AG04449 (cell line): ENCODE measurements around the gene FBXO7.

Experiments used
- CTCF ChIA-PET: fragments of 350-600 bp; formaldehyde crosslinking; extraction: SDS; loops from one replicate; lab custom pipeline; 2021; ENCODE audit warnings: antibody characterized with exemption; lab: Yijun Ruan, JAX
- POLR2A ChIA-PET: fragments of 400-600, 350-600 bp; formaldehyde crosslinking; extraction: SDS; loops from one replicate; lab custom pipeline; 2020; ENCODE audit warnings: antibody characterized with exemption, inconsistent platforms; lab: Yijun Ruan, JAX
- DNase-seq: peaks from one replicate; pipeline ENCODE4 v3.0.0-alpha.2; 2010; ENCODE audit warnings: low read depth, low spot score
- H3K4me3 ChIP-seq: 2 replicates; pipeline ENCODE4 v1.5.1; 2011; ENCODE audit warnings: low read depth, mild to moderate bottlenecking, control low read depth, low read length
- CTCF ChIP-seq: IDR thresholded peaks from one replicate; pipeline ENCODE4 v1.5.1; 2011; ENCODE audit warnings: mild to moderate bottlenecking, moderate library complexity, low read length, control low read depth, inconsistent platforms; ENCODE audit not compliant: insufficient read depth; ENCODE audit errors: missing control alignments

The FBXO7 gene

GRCh38 chr22:32546496-32546895 lies 71.9 kb downstream of the FBXO7 start:
- no peak overlapping the region for H3K4me3 ChIP-seq
- POLR2A ChIA-PET, result no interaction called here
- TF ChIP-seq CTCF, result no peak
- no peak for DNase-seq
- CTCF ChIA-PET, result interaction anchor here (1.1 to 1.6 kb wide), 2 partner anchors 9 to 251 kb away, joined by 3 to 8 read pairs; no protein-coding TSS in a partner anchor

- ChIA-PET POLR2A (no interaction called here), CTCF (interaction anchor here (1.1 to 1.6 kb wide), 2 partner anchors 9 to 250 kb away, joined by 3 to 8 read pairs; no protein-coding TSS in a partner anchor)
- H3K4me3 ChIP-seq, result no peak overlapping the region
- no peak for DNase-seq
- TF ChIP-seq CTCF, result no peak
Measured at GRCh38 chr22:32546935-32547334, 72.3 kb downstream of the FBXO7 start.

GRCh38 chr22:32548039-32548438 lies 73.4 kb downstream of the FBXO7 start:
- TF ChIP-seq CTCF, result no peak
- DNase-seq, result no peak
- H3K4me3 ChIP-seq, result no peak overlapping the region
- POLR2A ChIA-PET, result no interaction called here
- CTCF ChIA-PET, result interaction anchor here (1.0 to 1.2 kb wide), 2 partner anchors 249 to 276 kb away, joined by 3 read pairs; no protein-coding TSS in a partner anchor
